Measurements from ENCODE around the gene PDGFRA.
"Not testable (repeated sequence)": the region's sequence is repeated elsewhere in the genome, so short reads cannot be mapped to it uniquely, and the experiment has no call there.

The PDGFRA gene

GRCh38 chr4:54330896-54331295 lies 101.8 kb downstream of the PDGFRA start:
- DNase-seq, result no peak

DNA sequence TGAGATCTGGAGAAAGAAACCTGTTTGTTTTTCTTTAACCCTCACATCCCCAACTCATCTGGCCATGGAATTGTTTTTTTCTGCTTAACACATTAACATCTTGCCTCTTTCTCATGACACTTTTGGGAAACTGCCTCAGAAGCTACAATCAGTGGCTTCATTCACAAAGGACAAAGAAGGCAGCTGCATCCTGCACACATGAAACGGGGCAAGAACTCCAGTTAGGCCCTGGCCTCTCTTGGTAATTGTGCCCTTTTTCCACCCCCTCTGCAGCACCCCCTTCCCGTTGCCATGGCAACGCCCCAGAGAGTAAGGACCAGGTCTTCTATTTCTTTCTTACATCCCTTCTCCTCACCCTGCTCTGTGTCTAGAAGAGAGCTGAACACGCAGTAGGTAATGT lies 103.4 kb downstream of the PDGFRA start:
- DNase-seq, result no peak

GRCh38 chr4:54333657-54334056 lies 104.6 kb downstream of the PDGFRA start:
- DNase-seq, result no peak

GRCh38 chr4:54334769-54335168 lies 105.7 kb downstream of the PDGFRA start:
- DNase-seq, result not testable (repeated sequence)

DNA sequence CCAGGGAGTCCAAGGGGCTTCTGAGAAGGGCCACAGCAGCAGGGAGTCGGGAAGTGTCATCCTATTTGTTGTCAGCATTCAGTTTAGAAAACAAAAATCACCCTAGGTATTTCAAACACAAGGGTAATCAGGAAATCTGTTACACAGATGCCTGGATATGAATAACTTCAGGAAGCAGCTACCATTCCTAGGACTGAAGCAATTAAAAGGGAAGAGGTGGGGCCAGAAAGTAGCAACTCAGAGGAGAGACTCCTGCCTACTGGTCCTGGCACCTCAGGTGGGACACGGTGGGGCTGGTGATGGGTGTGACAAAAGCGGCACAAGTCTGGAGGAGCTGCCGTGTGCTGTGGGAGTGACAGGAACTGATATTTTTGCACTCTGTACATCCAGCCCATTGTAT lies 107.9 kb downstream of the PDGFRA start:
- no peak for DNase-seq

DNA sequence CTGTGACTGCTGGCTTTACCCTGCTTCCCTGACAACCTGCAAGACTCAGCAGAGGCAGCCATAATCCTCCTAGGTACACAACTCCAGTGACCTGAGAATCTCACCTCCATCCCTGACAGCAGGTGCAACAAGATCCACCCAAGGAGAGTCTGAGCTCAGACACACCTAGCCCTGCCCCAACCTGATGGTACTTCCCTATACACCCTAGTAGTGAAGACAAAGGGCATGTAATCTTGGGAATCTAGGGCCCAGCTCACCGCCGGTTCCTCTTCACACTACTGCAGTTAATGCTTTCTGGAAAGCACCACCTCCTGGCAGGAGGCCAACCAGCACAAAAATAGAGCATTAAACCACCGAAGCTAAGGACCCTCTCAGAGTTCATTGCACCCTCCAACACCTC lies 113.0 kb downstream of the PDGFRA start:
- DNase-seq, result not testable (repeated sequence)
